ENCODE data around the gene TALDO1. TPM values are rescaled to one million over a fixed set of nuclear protein-coding genes. Genes with fewer than 3 reads are reported as not detected.

The TALDO1 gene
- total RNA-seq, 6 donors from 2014 or later, result 163 to 313 (median 217) TPM

DNA sequence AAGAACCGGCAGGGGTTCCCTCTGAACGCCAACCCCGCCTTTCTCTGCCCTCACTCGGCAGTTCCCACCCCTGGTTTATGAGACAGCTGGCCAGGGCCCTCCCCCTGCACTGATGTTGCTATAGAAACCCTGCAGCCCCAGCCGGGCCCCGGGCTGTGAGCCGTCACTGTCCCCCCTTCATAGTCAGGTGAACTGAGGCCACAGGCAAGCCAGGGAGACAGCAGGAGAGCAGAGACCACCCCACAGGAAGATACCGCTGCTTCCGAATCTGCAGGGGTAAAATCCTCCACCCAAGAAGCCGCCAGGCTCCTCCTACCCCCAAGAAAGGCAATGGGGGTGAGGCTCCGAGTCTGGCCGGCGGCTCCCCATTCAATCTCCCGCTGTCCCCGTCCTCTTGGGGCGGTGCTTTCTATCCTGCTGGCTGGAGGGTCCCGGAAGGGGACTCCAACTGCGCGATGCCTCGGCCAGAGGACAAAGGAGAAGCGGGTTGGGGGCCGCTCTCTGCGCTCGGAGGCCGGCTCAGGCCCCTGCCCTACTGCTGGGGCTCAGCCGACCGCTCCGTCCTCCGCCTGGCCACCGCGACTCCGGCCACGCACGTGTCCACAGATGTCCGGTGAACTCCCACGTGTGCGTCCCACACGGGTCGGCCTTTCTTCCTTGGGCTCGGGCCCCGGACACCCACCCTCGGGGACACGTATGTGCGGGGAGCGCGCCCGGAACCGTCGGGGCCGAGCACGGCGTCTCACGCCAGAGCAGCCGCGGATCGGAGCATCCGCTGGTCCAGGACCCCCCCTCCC lies 50.2 kb downstream of the TALDO1 start:
- WGBS, 2 donors, result 0 to 1% methylated on average over 17 to 31 of the region's 57 CpGs
- Histone ChIP-seq H3K9me3 (no peaks in the 10 kb centered on the region), H3K36me3 (peaks cover 0 to 35% (median 19%) of the 10 kb centered on the region in 4 donors), H3K4me3 (peak overlapping the region; percentile 78 to 84 (median 80)), H3K27ac (peak overlapping the region; percentile 80 to 91 (median 88)), H3K4me1 (peaks cover 26 to 46% (median 29%) of the 10 kb centered on the region in 4 donors), H3K27me3 (no peaks in the 10 kb centered on the region)
- DNase-seq, result peak; percentile 79 to 95
- TF ChIP-seq POLR2A (IDR thresholded peaks at IDR 0.05) (no peak), POLR2AphosphoS5 (IDR thresholded peaks at IDR 0.05) (peak in 1 of 2 donors; percentile 18)
- peak; percentile 41 to 72 for ATAC-seq (ENCODE audit: low FRiP score in 2 of 2)

- Histone ChIP-seq H3K27ac (peak within 1 kb of the TSS; percentile 80 to 91 (median 88)), H3K4me3 (peak within 1 kb of the TSS; percentile 78 to 84 (median 80)), H3K9me3 (no peaks in the 10 kb centered on the region), H3K4me1 (peaks cover 26 to 46% (median 29%) of the 10 kb centered on the region in 4 donors), H3K27me3 (no peaks in the 10 kb centered on the region), H3K36me3 (peaks cover 0 to 34% (median 14%) of the 10 kb centered on the region in 4 donors)
- TF ChIP-seq POLR2AphosphoS5 (IDR thresholded peaks at IDR 0.05) (no peak), EP300 (IDR thresholded peaks at IDR 0.05) (no peak)
- TF ChIP-seq, protein P1, sequence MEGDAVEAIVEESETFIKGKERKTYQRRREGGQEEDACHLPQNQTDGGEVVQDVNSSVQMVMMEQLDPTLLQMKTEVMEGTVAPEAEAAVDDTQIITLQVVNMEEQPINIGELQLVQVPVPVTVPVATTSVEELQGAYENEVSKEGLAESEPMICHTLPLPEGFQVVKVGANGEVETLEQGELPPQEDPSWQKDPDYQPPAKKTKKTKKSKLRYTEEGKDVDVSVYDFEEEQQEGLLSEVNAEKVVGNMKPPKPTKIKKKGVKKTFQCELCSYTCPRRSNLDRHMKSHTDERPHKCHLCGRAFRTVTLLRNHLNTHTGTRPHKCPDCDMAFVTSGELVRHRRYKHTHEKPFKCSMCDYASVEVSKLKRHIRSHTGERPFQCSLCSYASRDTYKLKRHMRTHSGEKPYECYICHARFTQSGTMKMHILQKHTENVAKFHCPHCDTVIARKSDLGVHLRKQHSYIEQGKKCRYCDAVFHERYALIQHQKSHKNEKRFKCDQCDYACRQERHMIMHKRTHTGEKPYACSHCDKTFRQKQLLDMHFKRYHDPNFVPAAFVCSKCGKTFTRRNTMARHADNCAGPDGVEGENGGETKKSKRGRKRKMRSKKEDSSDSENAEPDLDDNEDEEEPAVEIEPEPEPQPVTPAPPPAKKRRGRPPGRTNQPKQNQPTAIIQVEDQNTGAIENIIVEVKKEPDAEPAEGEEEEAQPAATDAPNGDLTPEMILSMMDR (IDR thresholded peaks at IDR 0.05), result peak; percentile 98 to 99 (median 98)
- peak; percentile 72 to 88 for ATAC-seq (ENCODE audit: low FRiP score in 2 of 2)
- peak; percentile 83 to 98 for DNase-seq
- 0 to 4% methylated on average over 1 to 33 of the region's 69 CpGs for WGBS, 2 donors
Observed at GRCh38 chr11:798093-798713, 50.9 kb downstream of the TALDO1 start, which contains the start of gene SLC25A22. Gene SLC25A22 (minus strand): TSS chr11:798281. CDS start chr11:795006, 3,275 bp downstream.

DNA sequence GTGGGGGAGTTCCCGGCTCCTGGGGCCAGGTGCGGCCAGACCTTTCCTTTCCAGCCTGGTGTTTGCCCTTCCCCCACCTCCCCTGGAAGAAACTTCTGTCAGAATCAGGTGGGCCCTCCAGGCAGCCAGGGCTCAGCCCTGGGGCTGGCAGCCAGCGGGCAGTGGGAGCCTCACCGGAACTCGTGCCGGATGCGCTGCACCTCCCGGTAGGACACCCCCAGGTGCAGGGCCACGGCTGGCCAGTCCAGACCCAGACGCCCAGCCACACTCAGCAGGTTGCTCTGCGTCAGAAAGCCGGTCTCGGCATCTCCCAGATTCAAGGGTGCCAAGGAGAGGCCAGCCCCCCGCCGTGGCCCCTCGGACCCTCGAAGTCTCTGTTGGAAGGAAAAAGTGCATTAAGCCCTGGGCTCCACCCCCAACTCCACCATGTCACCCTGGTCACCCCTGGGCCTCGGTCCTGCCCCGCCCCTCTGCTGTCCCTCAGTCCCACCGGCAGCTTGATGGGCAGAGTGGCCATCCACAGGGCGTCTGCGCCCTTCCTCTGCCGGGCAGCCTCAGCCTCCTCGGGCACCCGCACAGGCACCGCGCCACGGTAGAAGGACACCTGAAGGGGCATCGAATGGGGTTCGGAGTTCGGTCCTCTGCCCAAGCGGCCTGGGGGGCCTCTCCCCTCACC lies 52.5 kb downstream of the TALDO1 start:
- Histone ChIP-seq H3K4me1 (peaks cover 32 to 52% (median 38%) of the 10 kb centered on the region in 4 donors), H3K9me3 (no peaks in the 10 kb centered on the region), H3K27ac (no peak overlapping the region), H3K27me3 (no peaks in the 10 kb centered on the region), H3K36me3 (peaks cover 0 to 34% (median 8%) of the 10 kb centered on the region in 4 donors), H3K4me3 (no peak overlapping the region)
- no peak for ATAC-seq (ENCODE audit: low FRiP score in 2 of 2)
- peak in 1 of 2 donors; percentile 82 for DNase-seq
- WGBS, 2 donors, result 95 to 100% methylated on average over 7 to 28 of the region's 32 CpGs
- TF ChIP-seq POLR2A (IDR thresholded peaks at IDR 0.05) (no peak), POLR2AphosphoS5 (IDR thresholded peaks at IDR 0.05) (no peak), EP300 (IDR thresholded peaks at IDR 0.05) (no peak)

DNA sequence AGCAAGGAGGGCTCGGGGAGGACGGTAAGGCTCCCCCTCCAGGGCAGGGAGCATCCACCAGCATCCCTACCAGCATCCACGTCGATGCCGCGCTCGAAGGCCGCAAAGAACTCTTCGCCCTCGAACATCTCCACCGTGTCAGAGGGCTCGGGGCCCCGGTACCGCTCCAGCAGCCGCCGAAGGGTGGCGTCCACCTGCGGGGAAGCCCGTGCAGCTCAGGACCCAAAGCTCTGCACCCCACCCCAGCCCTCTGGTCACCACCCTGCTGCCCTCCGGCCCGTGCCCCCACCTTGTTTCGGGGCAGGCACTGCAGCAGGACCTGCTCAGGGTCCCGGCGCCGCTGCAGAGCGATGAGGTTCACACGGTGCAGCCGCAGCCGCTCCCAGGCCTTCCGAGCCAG lies 53.2 kb downstream of the TALDO1 start:
- H3K9me3 ChIP-seq, result no peaks in the 10 kb centered on the region
- H3K36me3 ChIP-seq, result peaks cover 0 to 34% (median 8%) of the 10 kb centered on the region in 4 donors
- WGBS, 2 donors, result 90 to 94% methylated on average over 21 to 30 of the region's 30 CpGs
- ATAC-seq (ENCODE audit: low FRiP score in 2 of 2) (no peak), DNase-seq (peak in 1 of 2 donors; percentile 81)
- H3K27me3 ChIP-seq, result no peaks in the 10 kb centered on the region
- TF ChIP-seq, protein P1 (IDR thresholded peaks at IDR 0.05), result no peak
- TF ChIP-seq POLR2AphosphoS5 (IDR thresholded peaks at IDR 0.05) (no peak), POLR2A (IDR thresholded peaks at IDR 0.05) (no peak), EP300 (IDR thresholded peaks at IDR 0.05) (no peak)
- H3K4me1 ChIP-seq, result peaks cover 33 to 50% (median 34%) of the 10 kb centered on the region in 4 donors
- H3K4me3 ChIP-seq, result no peak overlapping the region
- H3K27ac ChIP-seq, result no peak overlapping the region

- H3K9me3 ChIP-seq, result no peaks in the 10 kb centered on the region
- H3K4me1 ChIP-seq, result peaks cover 28 to 49% (median 32%) of the 10 kb centered on the region in 4 donors
- H3K4me3 ChIP-seq, result no peak overlapping the region
- H3K27me3 ChIP-seq, result no peaks in the 10 kb centered on the region
- 92 to 94% methylated on average over 10 to 17 of the region's 20 CpGs for WGBS, 2 donors
- ATAC-seq (ENCODE audit: low FRiP score in 2 of 2), result no peak
- TF ChIP-seq, protein P1 (IDR thresholded peaks at IDR 0.05), result no peak
- no peak for TF ChIP-seq POLR2A (IDR thresholded peaks at IDR 0.05)
- TF ChIP-seq EP300 (IDR thresholded peaks at IDR 0.05), result no peak
- no peak for TF ChIP-seq POLR2AphosphoS5 (IDR thresholded peaks at IDR 0.05)
- peak in 1 of 2 donors; percentile 69 for DNase-seq
- no peak overlapping the region for H3K27ac ChIP-seq
- peaks cover 0 to 34% (median 8%) of the 10 kb centered on the region in 4 donors for H3K36me3 ChIP-seq
Observed at GRCh38 chr11:801097-801780, 54.0 kb downstream of the TALDO1 start.
